ENCODE data around the gene CTU2.

DNA sequence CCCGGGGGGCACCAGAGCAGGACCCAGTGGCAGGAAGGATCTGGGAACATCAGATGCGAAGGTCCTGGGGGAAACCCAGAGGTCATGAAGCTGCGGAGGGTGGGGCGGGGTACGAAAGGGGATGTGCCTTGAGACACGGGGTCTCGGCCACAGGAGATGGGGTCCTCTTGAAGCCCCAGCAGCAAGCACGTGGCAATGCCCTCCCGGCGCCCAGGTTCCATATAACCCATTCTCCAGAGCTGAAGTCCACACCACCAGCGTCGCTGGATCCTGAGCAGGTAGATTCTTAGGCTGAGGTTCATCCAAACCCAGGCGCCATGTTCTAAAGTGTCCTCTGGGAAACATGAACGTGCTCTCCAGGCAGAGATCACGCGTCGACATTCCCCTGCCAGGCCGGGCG, 57.8 kb downstream of the CTU2 start:
- TF ChIP-seq CREB1 (CRISPR knock-in tag; IDR thresholded peaks at IDR 0.05) = no peak
- TF ChIP-seq, protein P1, sequence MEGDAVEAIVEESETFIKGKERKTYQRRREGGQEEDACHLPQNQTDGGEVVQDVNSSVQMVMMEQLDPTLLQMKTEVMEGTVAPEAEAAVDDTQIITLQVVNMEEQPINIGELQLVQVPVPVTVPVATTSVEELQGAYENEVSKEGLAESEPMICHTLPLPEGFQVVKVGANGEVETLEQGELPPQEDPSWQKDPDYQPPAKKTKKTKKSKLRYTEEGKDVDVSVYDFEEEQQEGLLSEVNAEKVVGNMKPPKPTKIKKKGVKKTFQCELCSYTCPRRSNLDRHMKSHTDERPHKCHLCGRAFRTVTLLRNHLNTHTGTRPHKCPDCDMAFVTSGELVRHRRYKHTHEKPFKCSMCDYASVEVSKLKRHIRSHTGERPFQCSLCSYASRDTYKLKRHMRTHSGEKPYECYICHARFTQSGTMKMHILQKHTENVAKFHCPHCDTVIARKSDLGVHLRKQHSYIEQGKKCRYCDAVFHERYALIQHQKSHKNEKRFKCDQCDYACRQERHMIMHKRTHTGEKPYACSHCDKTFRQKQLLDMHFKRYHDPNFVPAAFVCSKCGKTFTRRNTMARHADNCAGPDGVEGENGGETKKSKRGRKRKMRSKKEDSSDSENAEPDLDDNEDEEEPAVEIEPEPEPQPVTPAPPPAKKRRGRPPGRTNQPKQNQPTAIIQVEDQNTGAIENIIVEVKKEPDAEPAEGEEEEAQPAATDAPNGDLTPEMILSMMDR (IDR thresholded peaks at IDR 0.05) = no peak
- TF ChIP-seq ETV6 (CRISPR knock-in tag; IDR thresholded peaks at IDR 0.05) = no peak
- no peak for TF ChIP-seq FOXK1 (CRISPR knock-in tag; IDR thresholded peaks at IDR 0.05)
- TF ChIP-seq TEAD4 (CRISPR knock-in tag; IDR thresholded peaks at IDR 0.05) = no peak
